GM19452 (cell line): ENCODE measurements around the gene ST8SIA4.

Source experiments
- ATAC-seq: cut with Tn5 transposase; IDR thresholded peaks from one replicate; pipeline ENCODE4 v1.9.1; 2021; ENCODE audit not compliant: unreplicated experiment

Gene ST8SIA4

GRCh38 chr5:100832252-100833230 lies 70.5 kb downstream of the ST8SIA4 start:
- ATAC-seq = no peak

- no peak for ATAC-seq
Observed at GRCh38 chr5:100828898-100829356, 74.2 kb downstream of the ST8SIA4 start.

- peak; percentile 80 for ATAC-seq
Observed at GRCh38 chr5:100828071-100828897, 74.8 kb downstream of the ST8SIA4 start.

- ATAC-seq = peak; percentile 28
Observed at GRCh38 chr5:100827481-100827889, 75.6 kb downstream of the ST8SIA4 start.

GRCh38 chr5:100826133-100826532 lies 76.9 kb downstream of the ST8SIA4 start:
- ATAC-seq = no peak

GRCh38 chr5:100824635-100825034 lies 78.4 kb downstream of the ST8SIA4 start:
- ATAC-seq = no peak

GRCh38 chr5:100823812-100824211 lies 79.3 kb downstream of the ST8SIA4 start:
- no peak for ATAC-seq

- ATAC-seq = no peak
Observed at GRCh38 chr5:100821751-100822150, 81.3 kb downstream of the ST8SIA4 start.

- no peak for ATAC-seq
Observed at GRCh38 chr5:100818340-100818739, 84.7 kb downstream of the ST8SIA4 start.

GRCh38 chr5:100803397-100803796 lies 99.7 kb downstream of the ST8SIA4 start:
- no peak for ATAC-seq

GRCh38 chr5:100802208-100802607 lies 100.9 kb downstream of the ST8SIA4 start:
- ATAC-seq = no peak

- ATAC-seq = peak; percentile 63
Observed at GRCh38 chr5:100800562-100800961, 102.5 kb downstream of the ST8SIA4 start.

- ATAC-seq = no peak
Observed at GRCh38 chr5:100799166-100799565, 103.9 kb downstream of the ST8SIA4 start.

- no peak for ATAC-seq
Observed at GRCh38 chr5:100797861-100798260, 105.2 kb downstream of the ST8SIA4 start.

GRCh38 chr5:100796851-100797250 lies 106.2 kb downstream of the ST8SIA4 start:
- no peak for ATAC-seq

- ATAC-seq = no peak
Observed at GRCh38 chr5:100794844-100795243, 108.2 kb downstream of the ST8SIA4 start.

GRCh38 chr5:100794218-100794617 lies 108.9 kb downstream of the ST8SIA4 start:
- ATAC-seq = no peak

- ATAC-seq = no peak
Observed at GRCh38 chr5:100792781-100793180, 110.3 kb downstream of the ST8SIA4 start.

- no peak for ATAC-seq
Observed at GRCh38 chr5:100791391-100791790, 111.7 kb downstream of the ST8SIA4 start.

GRCh38 chr5:100790951-100791350 lies 112.1 kb downstream of the ST8SIA4 start:
- ATAC-seq = no peak

GRCh38 chr5:100790170-100790665 lies 112.9 kb downstream of the ST8SIA4 start:
- peak; percentile 80 for ATAC-seq
